ENCODE measurements around the gene MIPEP.
"Not testable (repeated sequence)": the region's sequence is repeated elsewhere in the genome, so short reads cannot be mapped to it uniquely, and the experiment has no call there.

Gene MIPEP

DNA sequence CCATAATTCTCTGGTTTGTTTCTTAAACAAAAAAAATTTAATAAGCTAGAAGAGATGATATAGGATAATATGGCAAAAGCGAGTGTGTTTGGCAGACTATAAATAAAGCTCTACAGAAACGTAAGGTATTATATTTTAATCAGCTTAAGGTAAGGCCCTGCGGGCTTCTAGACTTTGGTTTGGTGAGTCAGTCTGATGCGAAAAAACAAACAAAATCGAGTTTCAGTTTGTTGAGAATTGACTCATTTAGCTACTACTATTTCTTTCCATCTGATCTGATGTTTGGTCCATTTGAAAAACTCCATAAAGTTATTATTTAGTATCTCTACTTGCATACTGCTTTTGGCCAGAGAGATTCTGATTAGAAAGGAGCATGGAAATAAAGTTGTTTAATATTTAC is 138.0 kb downstream of the MIPEP start:
- DNase-seq (ENCODE audit: low read depth in 1 of 2, low spot score in 1 of 2) = no peak

DNA sequence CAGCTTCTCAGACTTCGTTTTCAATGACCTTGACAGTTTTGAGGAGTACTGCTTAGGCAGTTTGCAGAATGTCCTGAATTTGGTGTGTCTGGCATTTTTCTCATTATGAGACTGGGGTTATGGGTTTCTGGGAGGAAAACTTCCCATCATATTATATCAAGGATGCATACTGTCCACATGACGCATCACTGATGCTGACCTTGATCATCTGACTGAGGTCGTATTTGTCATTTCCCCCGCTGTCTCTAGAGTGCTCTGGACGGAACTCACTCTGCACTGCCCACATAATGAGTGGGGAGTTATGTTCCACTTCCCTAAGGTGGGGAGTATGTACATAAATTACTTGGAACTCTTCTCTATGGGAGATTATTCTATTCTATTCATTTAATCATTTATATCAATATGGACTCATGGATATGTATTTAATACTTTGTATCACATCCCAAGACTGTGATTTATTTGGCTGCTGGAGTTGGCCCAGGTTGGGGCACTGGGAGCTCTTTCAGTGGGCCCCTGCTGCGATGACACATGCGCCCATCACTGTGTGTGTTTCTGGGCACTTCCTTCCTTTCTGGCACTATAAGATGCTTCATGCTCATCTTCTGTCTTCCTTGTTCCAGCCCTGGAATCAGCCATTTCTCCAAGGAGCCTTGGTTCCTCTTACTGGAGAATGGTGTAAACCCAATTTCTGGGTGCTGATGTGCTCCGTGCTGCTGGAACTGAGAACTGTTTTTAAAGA is 138.6 kb downstream of the MIPEP start:
- DNase-seq (ENCODE audit: low read depth in 1 of 2, low spot score in 1 of 2) = no peak

DNA sequence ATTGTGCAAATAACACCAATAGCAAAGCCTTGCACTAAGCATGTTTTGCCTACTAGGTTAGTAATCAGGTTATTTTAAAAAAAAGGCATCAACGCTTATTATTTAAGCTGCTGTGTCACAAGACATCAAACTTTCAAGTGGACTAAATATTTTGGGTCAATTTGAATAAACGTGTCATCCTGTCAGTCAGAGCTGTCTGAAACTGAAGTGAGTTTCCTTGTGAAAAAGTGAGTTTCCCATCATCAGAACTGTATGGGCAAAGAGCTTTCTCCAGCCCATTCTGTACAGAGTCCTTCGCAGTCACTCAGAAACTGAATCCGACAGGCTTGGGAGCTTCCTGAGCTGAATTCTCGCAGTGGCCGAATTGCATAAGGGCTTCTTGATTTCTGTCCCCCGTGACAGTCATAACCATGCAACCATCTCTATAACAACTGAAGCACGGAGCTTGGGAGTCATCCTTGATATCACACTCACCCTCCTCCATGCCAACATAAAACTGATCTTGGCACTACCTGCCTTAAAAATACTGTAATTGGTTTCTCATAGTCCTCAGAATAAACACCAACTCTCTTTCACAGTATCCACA is 139.8 kb downstream of the MIPEP start:
- DNase-seq (ENCODE audit: low read depth in 1 of 2, low spot score in 1 of 2) = no peak

GRCh38 chr13:23748109-23748990 is 140.8 kb downstream of the MIPEP start:
- no peak for DNase-seq (ENCODE audit: low read depth in 1 of 2, low spot score in 1 of 2)

- not testable (repeated sequence) for DNase-seq (ENCODE audit: low read depth in 1 of 2, low spot score in 1 of 2)
These were observed 143.1 kb downstream of the MIPEP start for GRCh38 chr13:23746141-23746540.

DNA sequence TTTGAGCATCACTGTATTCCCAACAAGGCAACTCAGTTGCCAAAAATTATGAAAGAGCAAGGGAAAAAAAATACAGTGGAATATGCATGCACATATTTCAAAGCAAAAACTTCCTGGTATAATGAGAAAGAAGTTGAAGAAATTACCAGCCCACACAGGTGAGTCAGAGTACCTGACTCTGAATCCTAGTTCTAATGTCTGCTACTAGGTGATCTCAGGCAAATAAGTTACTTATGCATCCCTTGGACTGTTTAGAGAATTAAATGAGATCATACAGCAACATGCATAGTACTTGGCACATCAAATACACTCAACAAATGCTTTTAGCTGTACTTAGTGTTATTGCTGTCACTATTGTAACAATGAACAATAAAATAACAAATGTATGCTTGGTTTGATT is 144.9 kb downstream of the MIPEP start:
- DNase-seq (ENCODE audit: low read depth in 1 of 2, low spot score in 1 of 2) = no peak

- no peak for DNase-seq (ENCODE audit: low read depth in 1 of 2, low spot score in 1 of 2)
These were observed 145.7 kb downstream of the MIPEP start for GRCh38 chr13:23743278-23744076.

DNA sequence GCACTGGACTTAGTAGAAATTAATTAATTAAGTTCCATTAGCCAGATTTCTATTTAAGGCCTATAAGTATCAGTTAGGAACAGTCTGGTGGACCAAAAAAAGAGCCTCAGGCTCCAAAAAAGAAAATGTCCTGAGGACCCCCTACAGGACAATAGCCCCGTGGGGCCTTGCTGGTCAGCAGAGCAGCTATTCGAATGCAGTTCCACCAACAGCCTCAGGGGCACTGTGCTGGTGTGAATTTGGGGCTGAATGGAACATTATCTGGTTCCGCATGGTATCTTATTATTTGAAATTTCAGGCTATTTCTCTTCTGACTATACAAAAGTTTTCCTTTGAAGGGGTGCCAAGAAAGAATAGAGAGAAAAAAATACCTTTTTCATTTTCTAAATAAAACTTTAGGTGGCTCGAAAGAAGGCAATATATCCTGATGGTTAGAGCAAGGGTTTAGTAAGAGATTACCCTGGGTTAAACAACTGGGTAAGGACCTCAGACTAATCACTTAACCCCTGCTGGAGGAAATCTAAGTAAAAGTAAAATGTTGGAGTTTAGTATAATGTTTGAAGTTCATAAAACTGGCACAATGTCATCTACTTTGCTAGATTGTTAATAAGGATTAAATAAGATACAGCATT is 147.2 kb downstream of the MIPEP start:
- DNase-seq (ENCODE audit: low read depth in 1 of 2, low spot score in 1 of 2) = no peak

DNA sequence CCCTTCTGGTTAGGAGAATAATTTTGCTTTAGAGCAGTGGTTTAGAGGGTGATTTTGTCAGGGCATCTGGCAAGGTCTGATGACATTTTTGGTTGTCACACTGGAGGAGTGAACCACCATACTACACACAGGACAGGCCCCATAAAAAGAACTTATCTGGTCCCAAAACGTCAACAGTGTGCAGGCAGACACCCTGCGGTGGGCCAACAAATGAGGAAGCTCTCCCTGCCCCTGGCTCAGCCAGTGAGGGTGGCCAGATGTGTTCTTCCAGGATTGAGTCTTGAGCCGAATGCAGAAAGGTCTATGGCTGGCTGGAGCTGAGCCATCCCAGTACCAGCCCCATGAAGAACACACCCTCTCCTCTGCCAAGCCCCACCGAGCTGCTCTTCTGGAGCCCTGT is 149.2 kb downstream of the MIPEP start:
- DNase-seq (ENCODE audit: low read depth in 1 of 2, low spot score in 1 of 2) = no peak

- DNase-seq (ENCODE audit: low read depth in 1 of 2, low spot score in 1 of 2) = no peak
These were observed 149.6 kb downstream of the MIPEP start for GRCh38 chr13:23739596-23739995.

GRCh38 chr13:23736541-23736940 is 152.7 kb downstream of the MIPEP start:
- no peak for DNase-seq (ENCODE audit: low read depth in 1 of 2, low spot score in 1 of 2)

DNA sequence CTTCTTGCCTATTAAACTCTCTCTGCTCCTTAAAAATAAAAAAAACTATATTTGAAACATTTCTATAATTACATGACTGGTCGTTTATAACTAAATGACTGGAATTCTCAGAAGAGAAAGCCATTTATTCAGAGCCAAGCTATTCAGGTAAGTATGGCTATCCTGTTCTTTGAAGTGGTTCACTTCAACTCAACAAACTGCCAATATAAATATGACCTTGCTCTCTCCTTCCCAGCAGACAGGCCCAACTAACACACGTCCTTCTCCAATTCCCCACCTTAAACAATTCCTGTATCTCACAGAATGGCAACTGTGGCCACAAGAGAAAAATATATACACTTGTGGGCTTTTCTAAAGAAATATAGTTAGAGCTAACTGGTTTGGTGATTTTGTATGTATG is 153.9 kb downstream of the MIPEP start:
- DNase-seq (ENCODE audit: low read depth in 1 of 2, low spot score in 1 of 2) = no peak

GRCh38 chr13:23731709-23732108 is 157.5 kb downstream of the MIPEP start:
- no peak for DNase-seq (ENCODE audit: low read depth in 1 of 2, low spot score in 1 of 2)

- no peak for DNase-seq (ENCODE audit: low read depth in 1 of 2, low spot score in 1 of 2)
These were observed 158.9 kb downstream of the MIPEP start for GRCh38 chr13:23730251-23730650.

DNA sequence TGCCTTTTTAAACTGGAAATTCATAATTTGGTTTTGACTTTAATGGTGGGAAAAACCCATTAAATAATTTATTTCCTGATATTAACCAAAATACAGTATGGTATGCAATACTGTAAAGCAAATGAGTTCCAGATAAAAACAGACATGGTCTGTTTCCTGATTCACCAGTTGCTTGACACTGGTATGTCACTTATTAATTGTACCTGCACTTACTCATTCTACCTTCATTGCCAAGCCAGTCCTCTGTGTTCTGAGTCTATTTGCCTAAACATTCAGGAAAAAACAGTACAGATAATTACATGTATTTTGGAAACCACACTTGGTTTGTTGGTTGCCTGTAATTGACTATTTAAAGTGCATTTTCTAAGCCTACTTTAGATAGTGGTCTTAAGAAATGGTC is 159.7 kb downstream of the MIPEP start:
- DNase-seq (ENCODE audit: low read depth in 1 of 2, low spot score in 1 of 2) = no peak

- DNase-seq (ENCODE audit: low read depth in 1 of 2, low spot score in 1 of 2) = no peak
These were observed 160.4 kb downstream of the MIPEP start for GRCh38 chr13:23728807-23729206.

GRCh38 chr13:23725922-23726321 is 163.3 kb downstream of the MIPEP start:
- no peak for DNase-seq (ENCODE audit: low read depth in 1 of 2, low spot score in 1 of 2)

DNA sequence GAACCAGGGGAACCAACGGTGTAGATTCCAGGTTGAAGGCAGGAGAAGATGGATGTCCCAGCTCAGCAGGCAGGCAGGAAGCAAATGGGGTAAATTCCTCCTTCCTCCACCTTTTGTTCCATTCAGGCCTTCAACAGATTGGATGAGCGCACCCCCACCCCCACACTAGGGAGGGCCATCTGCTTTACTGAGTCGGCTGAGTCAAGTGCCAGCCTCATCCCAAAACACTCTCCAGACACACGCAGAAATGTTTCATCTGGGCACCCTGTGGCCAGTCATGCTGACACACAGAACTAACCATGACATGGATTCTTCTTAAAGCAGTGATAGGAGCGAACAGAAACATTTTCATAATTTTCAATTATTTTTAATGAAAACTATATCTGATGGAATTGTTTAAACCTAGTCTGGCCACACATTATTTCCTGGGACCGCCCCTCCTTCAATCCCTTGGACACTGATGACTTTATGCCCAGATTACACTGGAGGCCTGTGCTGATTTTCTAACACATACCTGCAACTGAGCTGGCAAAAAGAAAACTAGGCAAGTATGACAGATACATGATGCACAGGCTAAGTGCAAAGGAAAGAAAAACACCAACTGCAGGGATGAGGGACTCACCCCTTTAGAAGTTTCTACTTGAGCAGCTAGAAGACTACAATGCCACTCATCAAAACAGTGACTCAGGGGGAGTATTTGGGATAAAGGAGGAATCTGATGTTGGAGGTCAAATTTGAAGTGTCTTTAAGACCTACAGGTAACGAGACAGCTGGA is 164.8 kb downstream of the MIPEP start:
- DNase-seq (ENCODE audit: low read depth in 1 of 2, low spot score in 1 of 2) = no peak

DNA sequence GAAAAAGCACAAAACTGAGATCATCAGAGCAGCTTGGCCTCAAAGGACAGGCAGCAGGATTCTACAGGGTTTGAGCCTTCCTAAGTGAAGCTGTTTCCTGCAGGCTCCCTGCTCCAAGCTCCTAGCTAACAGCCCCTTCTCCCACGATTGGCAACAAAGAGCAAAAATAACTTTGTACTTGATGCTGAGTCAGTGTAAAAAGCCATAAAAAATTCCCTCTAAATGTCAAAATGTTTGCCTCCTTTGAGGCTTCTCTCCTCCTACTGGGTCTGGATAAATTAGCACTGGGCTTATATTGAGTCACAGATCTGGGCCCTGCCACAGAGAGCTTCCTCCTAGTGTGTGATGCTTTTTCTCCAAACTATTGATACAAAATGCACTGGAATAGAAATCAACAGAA is 165.7 kb downstream of the MIPEP start:
- DNase-seq (ENCODE audit: low read depth in 1 of 2, low spot score in 1 of 2) = no peak
